Ureter (tissue), 1 donor: Measurements from ENCODE around the gene ERI3. TPM values are rescaled to one million over a fixed set of nuclear protein-coding genes. Genes with fewer than 3 reads are reported as not detected.

Experiments
- DNase-seq: peaks from one replicate; pipeline ENCODE4 v3.0.0-alpha.2; 2020; ENCODE audit warnings: low spot score
- total RNA-seq: library from RNA; stranded (reverse); gene quantifications from one replicate; pipeline ENCODE4 v1.2.4, GENCODE V29; 2023
- donor health status: DM: yes; HTN: yes; CAD: no.

ERI3 gene
- total RNA-seq, 1 donor from 2014 or later = 60.9 TPM

- peak; percentile 39 for DNase-seq
Measured at GRCh38 chr1:44212355-44213221, 142.5 kb downstream of the ERI3 start.

- DNase-seq = no peak
Measured at GRCh38 chr1:44210595-44210994, 144.5 kb downstream of the ERI3 start.

GRCh38 chr1:44208226-44208625 lies 146.8 kb downstream of the ERI3 start:
- DNase-seq = no peak

- peak; percentile 9 for DNase-seq
Measured at GRCh38 chr1:44206545-44206944, 148.5 kb downstream of the ERI3 start.

- no peak for DNase-seq
Measured at GRCh38 chr1:44200336-44200735, 154.7 kb downstream of the ERI3 start.

- DNase-seq = no peak
Measured at GRCh38 chr1:44174630-44175029, 180.4 kb downstream of the ERI3 start.

Other genes starting within 250 kb of the ERI3 start
- not detected for gene KLF17, start 236.4 kb downstream of the ERI3 start, total RNA-seq
- not detected for gene KLF18, start 213.6 kb downstream of the ERI3 start, total RNA-seq
- gene DMAP1, start 141.8 kb downstream of the ERI3 start, total RNA-seq = 47.6 TPM
- 62.2 TPM for gene RNF220, start 50.0 kb upstream of the ERI3 start, total RNA-seq